Measurements from ENCODE around the gene SETX. TPM values are rescaled to one million over a fixed set of nuclear protein-coding genes. Genes with fewer than 3 reads are reported as not detected.

Gene SETX
- total RNA-seq, 1 donor from 2014 or later = 47.2 TPM

GRCh38 chr9:132236662-132237311 is 118.0 kb downstream of the SETX start:
- DNase-seq (ENCODE audit: low spot score, unreplicated experiment) = no peak
- no peak for TF ChIP-seq CTCF (IDR thresholded peaks at IDR 0.05; ENCODE audit: unreplicated experiment)

GRCh38 chr9:132235894-132236661 is 118.7 kb downstream of the SETX start:
- H3K9me3 Mint-ChIP-seq (ENCODE audit: low read depth) = no peaks in the 10 kb centered on the region
- no peaks in the 10 kb centered on the region for H3K4me1 Mint-ChIP-seq (ENCODE audit: low read depth)
- H3K27ac Mint-ChIP-seq = no peak overlapping the region
- no peak overlapping the region for H3K4me3 Mint-ChIP-seq (ENCODE audit: low read depth)
- peaks cover 39% of the 10 kb centered on the region for H3K27me3 Mint-ChIP-seq
- DNase-seq (ENCODE audit: low spot score, unreplicated experiment) = peak; percentile 86
- H3K36me3 Mint-ChIP-seq (ENCODE audit: insufficient read depth) = no peaks in the 10 kb centered on the region
- peak; percentile 97 for TF ChIP-seq CTCF (IDR thresholded peaks at IDR 0.05; ENCODE audit: unreplicated experiment)

More at GRCh38 chr9:132236662-132237311, 118.0 kb downstream of the SETX start:
- no peaks in the 10 kb centered on the region for H3K36me3 Mint-ChIP-seq (ENCODE audit: insufficient read depth)
- H3K4me1 Mint-ChIP-seq (ENCODE audit: low read depth) = peaks cover 2% of the 10 kb centered on the region
- H3K27ac Mint-ChIP-seq = peak overlapping the region; percentile 47
- peaks cover 42% of the 10 kb centered on the region for H3K27me3 Mint-ChIP-seq
- H3K9me3 Mint-ChIP-seq (ENCODE audit: low read depth) = no peaks in the 10 kb centered on the region
- no peak overlapping the region for H3K4me3 Mint-ChIP-seq (ENCODE audit: low read depth)

- peaks cover 39% of the 10 kb centered on the region for H3K27me3 Mint-ChIP-seq
- no peak for DNase-seq (ENCODE audit: low spot score, unreplicated experiment)
- no peak overlapping the region for H3K27ac Mint-ChIP-seq
- no peaks in the 10 kb centered on the region for H3K4me1 Mint-ChIP-seq (ENCODE audit: low read depth)
- H3K9me3 Mint-ChIP-seq (ENCODE audit: low read depth) = no peaks in the 10 kb centered on the region
- H3K4me3 Mint-ChIP-seq (ENCODE audit: low read depth) = no peak overlapping the region
- TF ChIP-seq CTCF (IDR thresholded peaks at IDR 0.05; ENCODE audit: unreplicated experiment) = no peak
- no peaks in the 10 kb centered on the region for H3K36me3 Mint-ChIP-seq (ENCODE audit: insufficient read depth)
Measured at GRCh38 chr9:132235125-132235524, 119.7 kb downstream of the SETX start.

- Mint-ChIP-seq H3K36me3 (ENCODE audit: insufficient read depth) (no peaks in the 10 kb centered on the region), H3K4me3 (ENCODE audit: low read depth) (no peak overlapping the region), H3K27me3 (peaks cover 37% of the 10 kb centered on the region), H3K9me3 (ENCODE audit: low read depth) (no peaks in the 10 kb centered on the region), H3K4me1 (ENCODE audit: low read depth) (no peaks in the 10 kb centered on the region), H3K27ac (no peak overlapping the region)
- TF ChIP-seq CTCF (IDR thresholded peaks at IDR 0.05; ENCODE audit: unreplicated experiment) = no peak
- no peak for DNase-seq (ENCODE audit: low spot score, unreplicated experiment)
Measured at GRCh38 chr9:132234535-132234934, 120.3 kb downstream of the SETX start.

- H3K9me3 Mint-ChIP-seq (ENCODE audit: low read depth) = no peaks in the 10 kb centered on the region
- H3K27ac Mint-ChIP-seq = no peak overlapping the region
- H3K4me3 Mint-ChIP-seq (ENCODE audit: low read depth) = no peak overlapping the region
- H3K36me3 Mint-ChIP-seq (ENCODE audit: insufficient read depth) = no peaks in the 10 kb centered on the region
- no peak for DNase-seq (ENCODE audit: low spot score, unreplicated experiment)
- H3K4me1 Mint-ChIP-seq (ENCODE audit: low read depth) = no peaks in the 10 kb centered on the region
- H3K27me3 Mint-ChIP-seq = peaks cover 24% of the 10 kb centered on the region
- TF ChIP-seq CTCF (IDR thresholded peaks at IDR 0.05; ENCODE audit: unreplicated experiment) = no peak
Measured at GRCh38 chr9:132233138-132233537, 121.6 kb downstream of the SETX start.
